ENCODE data around the gene RTN4.
"Not testable (repeated sequence)": the region's sequence is repeated elsewhere in the genome, so short reads cannot be mapped to it uniquely, and the experiment has no call there.

Gene RTN4

DNA sequence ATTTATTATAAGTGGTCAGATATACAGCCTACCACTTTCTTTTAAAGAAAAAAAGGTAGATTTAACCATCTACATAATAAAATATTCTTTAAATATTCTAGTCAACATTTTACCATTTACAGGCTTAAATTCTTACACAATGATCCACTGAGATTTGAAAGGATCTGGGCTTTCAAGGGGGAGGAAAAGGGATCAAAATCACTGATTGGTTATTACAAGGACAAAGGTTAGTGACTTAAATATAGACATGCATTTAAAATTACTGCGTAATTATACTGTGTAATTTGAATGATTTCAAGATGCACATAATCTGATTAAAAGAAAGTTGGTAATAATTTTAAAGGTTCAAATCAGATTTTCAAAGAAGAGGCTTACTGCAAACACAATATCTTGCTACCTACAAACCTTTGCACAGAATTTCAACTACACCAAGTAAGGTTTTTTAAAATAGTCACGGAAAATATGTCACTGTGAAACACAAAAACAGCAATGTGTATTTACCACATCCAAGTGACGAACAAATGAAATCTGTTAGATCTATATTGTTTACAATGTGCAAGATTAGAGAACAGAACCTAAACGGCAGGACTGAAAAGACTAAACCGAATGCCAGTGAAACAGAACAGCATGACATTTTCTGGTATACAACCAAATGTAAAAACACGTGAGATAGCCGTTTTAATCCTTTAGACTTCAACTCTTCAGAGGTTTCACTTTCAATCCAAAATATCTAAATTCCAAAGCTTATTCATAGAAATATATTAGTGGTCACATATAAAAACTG, 40.8 kb downstream of the RTN4 start:
- DNase-seq: no peak

DNA sequence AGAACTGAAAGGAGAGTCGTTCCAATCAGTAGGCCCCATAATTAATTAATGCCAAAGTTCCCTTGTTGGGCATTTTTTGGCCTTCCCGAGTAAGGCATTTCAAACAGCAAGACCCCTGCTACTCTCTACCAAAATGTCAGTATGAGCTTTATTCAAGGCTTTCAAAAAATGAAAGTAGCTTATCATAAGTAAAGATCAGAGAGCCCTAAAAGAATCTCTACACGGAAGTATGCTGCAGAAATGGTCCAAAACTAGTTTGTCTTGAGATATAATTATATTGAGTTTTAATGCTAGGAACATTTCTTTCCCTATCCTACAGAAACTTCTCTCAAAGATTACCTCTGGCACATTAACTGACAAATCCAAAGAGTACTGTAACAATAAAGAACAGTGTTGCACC, 43.9 kb downstream of the RTN4 start:
- no peak for DNase-seq

DNA sequence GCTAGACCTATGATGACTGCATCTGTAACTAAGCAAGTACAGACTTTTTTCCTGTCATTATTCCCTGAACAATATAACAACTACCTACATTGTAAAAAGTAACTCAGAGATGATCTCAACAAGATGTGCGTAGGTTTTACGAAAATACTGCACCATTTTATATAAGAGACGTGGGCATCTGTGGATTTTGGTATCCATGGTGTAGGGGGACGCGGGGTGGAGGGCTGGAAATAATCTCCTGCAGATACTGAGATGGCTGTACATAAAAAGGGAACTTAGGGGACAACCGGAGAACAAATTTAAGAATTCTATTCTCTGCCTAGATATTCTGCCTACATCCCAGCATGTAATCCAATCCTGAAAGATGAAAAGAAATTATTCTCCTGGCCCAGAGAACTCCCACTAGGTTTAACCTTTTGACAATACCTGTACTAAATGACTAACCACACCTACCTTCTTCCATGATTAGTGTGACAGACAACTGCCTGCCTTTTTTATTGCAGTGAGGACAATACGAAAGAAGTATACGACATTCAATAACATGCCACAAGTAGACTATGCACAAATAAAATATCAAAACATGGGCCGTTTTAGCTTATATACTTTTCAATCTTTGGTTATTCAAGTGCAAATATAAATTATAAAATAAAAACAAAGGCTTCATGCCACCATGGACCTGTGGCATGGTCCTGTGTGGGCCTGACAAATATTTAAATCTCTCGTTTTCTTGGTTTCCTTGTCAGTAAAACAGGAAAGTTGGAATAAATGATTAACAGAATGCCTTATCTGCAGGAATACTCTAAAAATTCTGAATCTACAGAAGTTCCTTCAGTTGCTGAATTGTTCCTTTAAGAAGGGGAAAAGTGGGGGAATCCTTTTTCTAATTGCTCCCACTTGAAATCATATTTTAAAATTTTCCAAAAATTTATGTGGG, 46.3 kb downstream of the RTN4 start:
- no peak for DNase-seq

DNA sequence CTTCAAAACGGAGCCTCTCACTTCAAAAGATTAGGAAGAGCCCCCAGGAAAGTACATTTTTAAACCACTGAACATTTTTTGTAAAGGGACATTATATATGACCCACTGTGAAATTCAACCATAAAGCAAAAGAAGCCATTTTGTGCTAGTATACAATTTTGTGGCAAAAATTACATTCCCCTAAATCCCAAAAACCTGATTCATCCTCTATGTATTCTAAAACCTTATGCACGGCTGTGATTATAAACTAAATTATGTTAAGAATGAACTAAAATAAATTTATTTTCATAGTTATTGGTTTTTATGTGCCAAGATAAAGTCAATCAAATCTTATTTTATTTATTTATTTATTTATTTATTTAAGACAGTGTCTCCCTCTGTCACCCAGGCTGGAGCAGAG, 48.5 kb downstream of the RTN4 start:
- no peak for DNase-seq

DNA sequence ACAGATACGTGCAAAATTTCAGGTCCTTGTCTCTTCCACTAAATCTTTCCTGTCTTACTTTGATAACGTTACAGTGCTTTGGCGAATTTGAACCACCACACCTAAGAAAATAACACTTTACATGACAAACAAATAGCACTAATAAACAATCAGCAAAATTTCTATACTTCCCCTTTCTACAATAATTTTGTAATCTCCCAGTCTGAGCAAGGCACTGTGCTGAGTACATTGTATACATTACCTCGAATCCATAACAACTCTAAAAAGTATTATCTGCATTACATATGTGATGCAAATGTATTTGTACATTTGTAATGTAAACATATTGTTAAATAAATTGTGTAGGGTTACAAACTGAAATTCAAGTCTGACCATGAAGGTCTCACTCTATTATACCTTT, 49.9 kb downstream of the RTN4 start:
- no peak for DNase-seq

DNA sequence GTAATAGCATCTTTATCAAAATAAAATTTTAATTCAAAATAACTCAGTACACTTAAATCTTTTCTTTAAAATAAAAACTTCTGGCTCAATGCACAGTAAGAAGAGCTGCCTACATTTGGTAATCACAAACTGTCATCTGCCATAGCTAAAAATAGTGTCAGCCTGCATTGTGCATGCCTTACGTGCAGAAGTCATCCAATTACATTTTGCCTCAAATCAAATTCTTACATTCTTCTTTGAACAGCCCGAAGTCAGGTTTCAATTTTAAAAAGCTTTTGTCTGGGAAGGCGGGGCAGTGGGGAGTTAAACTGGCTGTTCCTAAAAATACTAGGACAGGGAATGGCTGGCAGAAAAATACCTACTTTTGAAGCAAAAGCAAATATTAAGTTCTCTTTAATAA, 51.1 kb downstream of the RTN4 start:
- peak; percentile 26 for DNase-seq

DNA sequence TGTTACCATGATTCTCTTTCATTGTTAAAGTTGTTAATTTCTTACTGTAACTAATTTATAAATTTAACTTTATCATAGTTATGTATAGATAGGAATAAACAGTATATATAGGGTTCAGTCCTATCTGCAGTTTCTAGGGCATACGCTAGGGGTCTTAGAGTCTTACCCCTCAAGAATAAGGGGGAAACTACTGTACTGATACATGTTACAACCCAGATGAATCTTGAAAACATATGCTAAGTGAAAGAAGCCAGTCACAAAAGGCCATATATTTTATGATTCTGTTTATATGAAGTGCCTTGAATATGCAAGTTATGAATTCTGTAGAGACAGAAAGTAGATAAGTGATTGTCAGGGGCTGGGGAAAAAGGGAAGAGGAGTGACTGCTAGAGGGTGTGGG, 52.4 kb downstream of the RTN4 start:
- DNase-seq: no peak

DNA sequence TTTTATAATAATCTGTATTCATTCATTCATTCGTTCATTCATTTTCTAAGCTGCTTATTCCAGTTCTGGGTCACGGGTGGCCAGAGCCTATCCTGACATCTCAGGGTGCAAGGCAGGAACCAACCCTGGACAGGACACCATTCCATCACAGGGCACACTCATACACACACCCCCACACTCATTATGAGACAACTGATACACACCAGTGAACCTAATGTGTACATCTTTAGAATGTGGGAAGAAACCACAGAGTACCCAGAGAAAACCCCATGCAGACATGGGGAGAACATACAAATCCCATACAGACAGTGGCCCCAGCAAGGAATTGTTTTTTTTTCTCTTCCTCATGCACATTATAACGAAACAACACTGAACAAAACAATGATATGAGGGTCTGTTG, 54.7 kb downstream of the RTN4 start:
- DNase-seq: no peak

DNA sequence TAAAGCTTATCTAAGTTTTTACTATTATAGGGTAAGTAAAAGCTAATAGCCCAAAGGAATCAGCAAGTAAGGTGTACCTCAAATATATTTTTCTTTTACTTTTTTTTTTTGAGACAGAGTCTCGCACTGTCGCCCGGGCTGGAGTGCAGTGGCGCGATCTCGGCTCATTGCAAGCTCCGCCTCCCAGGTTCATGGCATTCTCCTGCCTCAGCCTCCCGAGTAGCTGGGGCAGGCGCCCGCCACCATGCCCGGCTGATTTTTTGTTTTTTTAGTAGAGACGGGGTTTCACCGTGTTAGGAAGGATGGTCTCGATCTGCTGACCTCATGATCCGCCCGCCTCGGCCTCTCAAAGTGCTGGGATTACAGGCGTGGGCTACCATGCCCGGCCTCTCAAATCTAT, 59.6 kb downstream of the RTN4 start:
- not testable (repeated sequence) for DNase-seq

DNA sequence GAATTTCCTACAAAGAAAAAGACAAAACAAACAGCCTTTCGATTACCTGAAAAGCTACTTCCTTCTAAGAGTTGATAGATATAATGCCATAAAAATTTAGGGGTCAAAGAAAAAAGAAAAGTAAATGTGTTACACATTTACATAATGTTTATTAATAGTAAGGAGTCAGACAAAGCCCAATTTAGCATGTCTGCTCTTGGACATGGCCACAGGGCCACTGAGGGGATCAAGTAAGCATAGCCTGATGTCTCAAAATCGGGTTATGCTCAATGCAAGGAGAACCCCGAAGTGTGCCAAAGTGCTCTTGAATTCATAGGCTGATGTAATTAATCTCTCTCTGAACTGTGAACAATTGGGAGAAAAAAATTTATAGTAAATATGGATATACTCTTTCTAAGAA, 61.6 kb downstream of the RTN4 start:
- DNase-seq: no peak

DNA sequence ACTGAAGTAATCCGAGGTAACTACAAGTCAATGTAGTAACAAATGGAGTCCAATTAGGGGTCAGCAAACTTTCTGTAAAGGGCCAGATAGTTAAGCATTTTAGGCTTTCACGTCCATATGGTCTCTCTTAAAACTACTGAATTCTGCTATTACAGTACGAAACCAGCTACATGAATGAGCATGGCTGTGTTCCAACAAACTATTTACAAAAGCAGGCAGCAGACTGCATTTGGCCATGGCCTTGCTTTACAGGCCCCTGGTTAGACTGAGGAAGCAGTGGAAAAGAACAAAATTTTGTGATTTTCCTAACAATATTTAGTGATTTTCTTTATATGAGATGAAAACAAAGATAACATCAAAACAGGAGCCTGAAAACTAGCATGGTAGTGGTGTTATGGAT, 64.0 kb downstream of the RTN4 start:
- no peak for DNase-seq

DNA sequence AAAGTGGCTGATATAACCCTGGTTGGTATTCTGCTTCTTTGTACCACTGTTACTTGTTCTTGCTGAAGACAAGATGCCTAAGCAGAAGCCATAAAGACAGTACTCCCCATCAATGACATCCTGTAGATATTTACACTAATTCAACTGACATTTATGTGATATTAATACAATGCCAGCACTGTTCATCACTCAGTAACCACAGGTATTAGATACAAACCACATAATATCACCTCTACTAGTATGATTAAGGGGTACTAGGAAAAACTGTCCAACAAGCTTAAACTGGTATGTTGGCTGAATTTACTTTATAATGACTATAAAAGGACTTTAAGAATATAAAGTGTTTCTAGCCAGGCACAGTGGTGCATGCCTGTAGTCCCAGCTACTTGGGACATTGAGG, 65.8 kb downstream of the RTN4 start:
- DNase-seq: no peak

DNA sequence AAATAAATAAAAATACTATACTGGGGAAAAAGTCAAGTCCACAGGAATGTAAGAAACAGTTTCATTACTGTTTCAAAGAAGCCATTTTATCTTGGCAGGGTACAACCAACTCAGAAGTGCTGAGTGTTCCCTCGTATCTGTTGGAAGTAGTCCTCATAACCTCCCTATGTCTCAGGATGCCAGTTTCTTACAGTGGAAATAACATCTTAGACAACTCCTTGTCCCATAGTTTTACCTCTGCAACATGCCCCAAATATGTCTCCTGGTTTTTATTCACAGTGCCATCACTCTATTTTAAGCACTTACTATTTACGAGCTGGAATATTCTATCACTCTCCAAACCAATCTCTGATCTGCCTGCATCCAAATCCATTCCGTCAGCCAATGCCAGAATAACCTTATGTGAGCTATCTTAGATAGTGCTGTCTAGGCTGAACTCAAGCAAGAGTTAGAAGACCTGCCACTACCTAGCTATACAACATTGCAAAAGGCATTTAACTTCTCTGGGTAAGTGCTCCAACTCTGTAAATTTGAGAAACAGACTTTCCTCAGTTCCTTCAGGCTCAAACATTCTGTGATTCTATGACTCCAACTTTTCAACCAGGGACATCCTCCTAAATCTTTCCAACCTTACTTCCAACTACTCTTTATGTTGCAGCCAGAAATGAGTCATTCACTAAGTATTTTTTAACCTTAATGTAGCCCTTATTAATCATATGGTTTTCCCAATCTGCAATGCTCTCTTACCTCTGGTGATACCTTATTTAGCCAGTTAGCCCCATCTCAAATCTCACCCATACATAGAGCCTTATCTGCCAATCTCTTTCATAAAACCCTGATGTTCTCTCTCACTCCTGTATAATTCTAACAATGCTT, 66.7 kb downstream of the RTN4 start:
- peak; percentile 56 for DNase-seq

DNA sequence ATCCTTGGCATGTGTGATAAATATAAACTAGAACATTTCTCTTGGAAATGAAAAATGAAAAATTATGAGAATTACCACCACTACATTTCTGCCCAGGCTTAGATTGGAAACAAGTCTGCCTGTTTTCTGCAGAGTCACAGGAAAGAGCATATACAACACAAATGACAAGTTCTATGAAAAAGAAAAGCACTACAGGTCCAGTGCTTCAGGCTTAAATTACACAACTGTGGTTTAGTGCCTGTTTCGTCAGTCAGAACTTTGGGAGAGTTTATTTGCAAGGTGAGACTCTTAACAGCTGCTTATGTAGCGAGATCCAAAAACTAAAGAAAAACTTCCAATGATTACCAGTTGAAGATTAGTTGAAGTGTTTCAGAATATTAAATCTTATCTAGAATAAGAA, 68.9 kb downstream of the RTN4 start:
- DNase-seq: no peak

DNA sequence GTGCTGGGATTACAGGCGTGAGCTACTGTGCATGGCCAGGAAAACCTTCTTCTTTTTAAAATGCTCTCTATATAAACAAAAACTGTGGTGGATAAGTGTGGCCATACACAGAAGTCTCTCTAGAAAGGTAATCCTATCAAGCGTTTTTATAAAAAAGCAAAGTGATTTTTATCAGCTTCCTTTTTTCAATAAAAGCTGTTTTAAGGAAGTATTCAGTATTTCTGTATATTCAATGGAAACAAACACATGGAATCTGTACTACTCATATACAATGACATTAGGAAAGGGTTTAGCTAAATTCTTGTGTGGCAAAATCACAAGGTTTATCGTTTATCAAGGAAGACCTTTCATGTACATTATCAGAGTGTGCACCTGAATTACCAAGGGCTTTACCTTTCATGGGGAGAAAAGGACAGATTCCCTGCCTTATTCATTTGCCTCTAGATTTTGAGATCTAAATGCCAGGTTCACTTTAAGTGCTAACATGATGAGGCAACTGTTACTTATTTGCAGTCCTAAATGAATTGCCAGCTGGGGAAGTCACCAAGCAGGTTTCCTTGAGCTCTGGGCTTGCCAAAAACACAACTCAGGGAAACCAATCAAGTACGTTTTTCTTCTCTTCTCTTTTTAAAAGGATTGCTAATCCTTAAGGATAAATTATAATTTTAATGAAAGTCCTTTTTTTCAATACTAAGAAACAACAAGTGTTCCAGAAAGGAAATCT, 70.8 kb downstream of the RTN4 start:
- DNase-seq: no peak

DNA sequence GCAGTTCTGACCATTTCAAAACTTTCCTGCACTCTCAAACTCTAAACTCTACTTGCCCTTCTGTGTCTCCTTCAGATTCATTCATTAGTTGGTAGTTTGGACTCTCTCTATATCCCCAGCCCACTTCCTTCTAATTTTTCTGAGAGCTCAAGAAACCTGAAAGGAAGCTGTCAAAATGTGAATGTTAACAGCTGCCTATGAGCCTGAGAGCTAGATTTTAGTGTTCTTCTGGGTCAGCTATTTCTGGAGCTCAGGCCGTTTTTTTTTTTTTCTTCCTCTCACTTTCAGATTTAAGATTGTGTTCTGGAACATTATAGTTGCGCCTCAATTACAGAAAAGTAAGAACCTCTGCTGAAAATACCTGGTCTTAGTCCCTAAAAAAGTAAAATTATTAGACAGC, 73.1 kb downstream of the RTN4 start:
- DNase-seq: no peak

DNA sequence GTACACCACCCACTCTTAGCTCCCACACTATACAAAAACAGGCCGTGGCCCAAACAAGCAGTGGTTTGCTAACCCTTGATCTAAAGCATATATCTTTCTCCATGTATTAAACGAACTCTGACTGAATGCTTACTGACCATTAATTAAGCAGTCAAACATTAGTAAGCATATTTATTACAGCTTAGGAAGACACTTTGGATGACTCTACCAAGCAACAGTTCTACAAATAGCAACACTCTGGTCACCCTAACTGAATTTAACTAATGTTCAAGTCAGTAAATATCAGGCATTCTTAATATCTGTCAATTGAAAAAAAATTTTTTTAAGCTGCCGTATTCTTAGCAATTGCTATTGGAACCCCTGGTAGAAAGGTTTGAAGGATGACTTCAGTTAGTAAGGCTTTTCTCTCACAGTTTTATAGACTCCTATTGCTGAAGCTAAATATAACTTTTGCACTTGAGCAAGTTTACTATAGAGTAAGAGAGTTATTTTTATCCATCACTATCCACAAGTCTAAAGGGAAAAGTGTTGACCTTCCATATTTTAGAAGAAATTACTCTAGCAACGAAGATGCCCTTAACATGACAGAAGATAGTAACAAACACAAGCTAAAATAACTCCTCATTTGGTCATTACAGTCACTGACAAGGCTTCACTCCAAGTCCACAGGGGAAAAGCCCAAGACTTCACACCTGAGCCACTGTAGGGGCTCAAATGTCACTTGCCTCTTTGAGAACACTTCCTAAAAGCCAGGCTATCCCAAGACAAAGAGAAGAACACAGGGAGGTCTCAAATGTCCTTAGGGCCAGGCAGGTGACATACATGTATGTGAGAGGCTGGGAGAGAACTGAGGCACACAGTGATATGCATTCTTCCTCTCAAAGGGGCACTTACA, 74.4 kb downstream of the RTN4 start:
- DNase-seq: no peak

DNA sequence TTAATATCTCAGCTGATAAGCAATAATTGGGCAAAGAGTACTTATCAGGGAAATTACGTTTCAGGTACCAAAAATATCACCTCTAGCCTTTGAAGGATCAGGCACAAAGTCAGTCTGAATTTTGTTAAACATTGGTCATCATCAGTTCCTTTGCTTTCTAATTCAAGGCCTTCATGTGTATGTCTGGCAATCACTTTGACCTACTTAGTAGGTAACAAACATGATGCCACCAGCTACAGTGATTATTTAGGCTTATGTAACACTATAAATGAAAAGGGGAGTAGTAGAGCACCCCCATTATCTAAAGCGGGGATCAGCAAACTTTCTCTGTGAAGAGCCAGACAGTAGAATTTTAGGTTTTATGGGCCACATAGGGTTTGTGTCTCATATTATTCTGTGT, 75.1 kb downstream of the RTN4 start:
- DNase-seq: no peak

DNA sequence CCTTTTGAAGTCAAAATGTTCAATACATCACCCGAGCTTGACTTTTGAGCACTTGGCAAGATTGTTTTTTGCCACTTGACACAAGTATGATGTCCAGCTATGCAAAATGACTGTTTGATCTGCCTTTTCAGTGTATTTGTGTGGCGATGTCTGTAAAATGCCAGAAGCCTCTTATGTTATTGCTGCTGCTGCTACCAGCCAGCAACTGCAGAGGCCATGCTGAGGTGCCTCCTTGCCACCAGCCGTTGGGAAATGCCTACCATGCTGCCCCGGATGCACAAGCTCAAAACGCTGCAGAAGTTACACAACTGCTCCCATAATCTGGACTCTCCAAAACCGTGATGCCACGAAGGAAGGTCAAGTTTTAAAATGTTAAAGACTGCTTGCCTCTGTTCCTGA, 80.3 kb downstream of the RTN4 start:
- DNase-seq: no peak

DNA sequence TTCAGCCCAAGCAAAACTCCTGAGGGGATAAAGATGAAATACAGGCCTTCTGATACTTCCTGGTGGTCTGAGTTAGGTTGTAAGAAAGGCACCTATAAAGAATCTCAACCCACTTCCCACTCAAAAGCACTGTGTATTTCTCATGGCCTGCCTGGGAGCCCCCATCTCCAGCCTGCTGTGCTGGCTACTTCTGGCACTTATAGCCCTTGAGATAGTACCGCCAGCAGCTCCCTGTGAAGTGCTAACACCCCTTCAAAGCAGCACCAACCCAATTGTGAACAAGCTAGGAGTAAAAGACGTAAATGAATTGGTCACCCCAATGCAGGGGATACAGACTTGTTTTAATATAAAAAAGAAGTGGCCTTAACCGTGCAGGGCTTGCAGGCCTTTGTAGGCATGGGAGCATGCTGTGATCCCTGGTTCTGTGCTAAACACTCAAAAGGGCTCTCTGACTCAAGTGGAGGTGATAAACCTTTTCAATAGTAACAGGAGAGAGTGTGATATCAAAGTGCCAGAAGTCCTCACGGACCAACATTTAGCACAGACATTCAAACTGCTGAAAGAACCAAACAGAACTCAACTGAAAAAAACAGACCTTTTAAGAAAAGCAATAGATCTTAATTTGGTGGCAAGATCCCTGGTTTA, 80.8 kb downstream of the RTN4 start:
- DNase-seq: no peak

All from NCI-H226 (cell line).